ENCODE measurements around the gene MED8.

Gene MED8

DNA sequence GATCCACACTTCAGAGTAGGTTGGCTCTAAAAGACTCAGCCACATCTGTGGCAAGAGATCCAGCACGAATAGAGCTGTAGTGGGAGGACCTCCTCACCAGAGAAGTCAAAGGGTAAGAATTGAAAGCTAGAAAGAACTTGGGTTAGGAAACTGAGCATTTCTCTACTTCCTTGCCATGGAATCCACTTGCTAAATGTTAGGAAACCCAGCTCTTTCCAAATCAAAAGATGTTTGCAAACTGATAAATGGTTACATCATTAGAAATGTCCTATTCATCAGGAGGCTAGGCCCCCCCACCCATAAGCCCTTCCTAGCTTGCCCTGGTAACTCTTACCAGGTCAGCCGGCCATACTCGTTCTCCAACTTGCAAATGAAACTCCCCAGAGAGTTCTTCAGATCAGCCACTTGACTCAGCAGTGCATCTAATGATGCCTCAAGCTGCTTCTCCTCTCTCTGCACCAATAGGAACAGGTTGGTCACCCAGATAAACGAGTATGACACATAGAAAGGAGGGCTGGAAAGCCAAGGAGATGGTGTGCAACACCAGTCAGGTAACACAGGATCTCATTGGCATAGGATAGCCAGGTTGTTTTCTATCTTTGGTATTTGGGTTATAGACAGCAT lies 1.5 kb downstream of the MED8 start:
- TF ChIP-seq USF1 (IDR thresholded peaks at IDR 0.05) (no peak), EP300 (IDR thresholded peaks at IDR 0.05; ENCODE audit: borderline replicate concordance) (no peak), NFIC (IDR thresholded peaks at IDR 0.05) (no peak), EGR1 (IDR thresholded peaks at IDR 0.05) (no peak), TAF1 (IDR thresholded peaks at IDR 0.05; ENCODE audit: low read depth) (no peak), FOXM1 (IDR thresholded peaks at IDR 0.05; ENCODE audit: borderline replicate concordance, low read depth) (no peak), RAD21 (IDR thresholded peaks at IDR 0.05; ENCODE audit: low read depth) (no peak), TCF12 (IDR thresholded peaks at IDR 0.05; ENCODE audit: low read depth) (no peak), CREB1 (IDR thresholded peaks at IDR 0.05; ENCODE audit: low read depth) (no peak), TEAD4 (IDR thresholded peaks at IDR 0.05) (no peak), CEBPB (IDR thresholded peaks at IDR 0.05) (no peak), YY1 (IDR thresholded peaks at IDR 0.05; ENCODE audit: low read depth) (no peak), ZBTB7A (IDR thresholded peaks at IDR 0.05; ENCODE audit: low read depth) (no peak)
- TF ChIP-seq, protein P1, sequence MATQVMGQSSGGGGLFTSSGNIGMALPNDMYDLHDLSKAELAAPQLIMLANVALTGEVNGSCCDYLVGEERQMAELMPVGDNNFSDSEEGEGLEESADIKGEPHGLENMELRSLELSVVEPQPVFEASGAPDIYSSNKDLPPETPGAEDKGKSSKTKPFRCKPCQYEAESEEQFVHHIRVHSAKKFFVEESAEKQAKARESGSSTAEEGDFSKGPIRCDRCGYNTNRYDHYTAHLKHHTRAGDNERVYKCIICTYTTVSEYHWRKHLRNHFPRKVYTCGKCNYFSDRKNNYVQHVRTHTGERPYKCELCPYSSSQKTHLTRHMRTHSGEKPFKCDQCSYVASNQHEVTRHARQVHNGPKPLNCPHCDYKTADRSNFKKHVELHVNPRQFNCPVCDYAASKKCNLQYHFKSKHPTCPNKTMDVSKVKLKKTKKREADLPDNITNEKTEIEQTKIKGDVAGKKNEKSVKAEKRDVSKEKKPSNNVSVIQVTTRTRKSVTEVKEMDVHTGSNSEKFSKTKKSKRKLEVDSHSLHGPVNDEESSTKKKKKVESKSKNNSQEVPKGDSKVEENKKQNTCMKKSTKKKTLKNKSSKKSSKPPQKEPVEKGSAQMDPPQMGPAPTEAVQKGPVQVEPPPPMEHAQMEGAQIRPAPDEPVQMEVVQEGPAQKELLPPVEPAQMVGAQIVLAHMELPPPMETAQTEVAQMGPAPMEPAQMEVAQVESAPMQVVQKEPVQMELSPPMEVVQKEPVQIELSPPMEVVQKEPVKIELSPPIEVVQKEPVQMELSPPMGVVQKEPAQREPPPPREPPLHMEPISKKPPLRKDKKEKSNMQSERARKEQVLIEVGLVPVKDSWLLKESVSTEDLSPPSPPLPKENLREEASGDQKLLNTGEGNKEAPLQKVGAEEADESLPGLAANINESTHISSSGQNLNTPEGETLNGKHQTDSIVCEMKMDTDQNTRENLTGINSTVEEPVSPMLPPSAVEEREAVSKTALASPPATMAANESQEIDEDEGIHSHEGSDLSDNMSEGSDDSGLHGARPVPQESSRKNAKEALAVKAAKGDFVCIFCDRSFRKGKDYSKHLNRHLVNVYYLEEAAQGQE (IDR thresholded peaks at IDR 0.05; ENCODE audit: low read depth) = no peak
- TF ChIP-seq, protein P2, sequence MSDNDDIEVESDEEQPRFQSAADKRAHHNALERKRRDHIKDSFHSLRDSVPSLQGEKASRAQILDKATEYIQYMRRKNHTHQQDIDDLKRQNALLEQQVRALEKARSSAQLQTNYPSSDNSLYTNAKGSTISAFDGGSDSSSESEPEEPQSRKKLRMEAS (IDR thresholded peaks at IDR 0.05) = no peak

- no peak for TF ChIP-seq USF1 (IDR thresholded peaks at IDR 0.05)
- TF ChIP-seq EP300 (IDR thresholded peaks at IDR 0.05; ENCODE audit: borderline replicate concordance) = no peak
Measured at GRCh38 chr1:43386676-43387075, 2.9 kb downstream of the MED8 start.

GRCh38 chr1:43383449-43383848 lies 6.2 kb downstream of the MED8 start:
- peak; percentile 21; the same call in 1 of the 2 replicates for TF ChIP-seq RAD21 (IDR thresholded peaks at IDR 0.05; ENCODE audit: low read depth)
- no peak for TF ChIP-seq CREB1 (IDR thresholded peaks at IDR 0.05; ENCODE audit: low read depth)

- no peak for TF ChIP-seq RAD21 (IDR thresholded peaks at IDR 0.05; ENCODE audit: low read depth)
- TF ChIP-seq, protein P1 (IDR thresholded peaks at IDR 0.05; ENCODE audit: low read depth) = no peak
- TF ChIP-seq NFIC (IDR thresholded peaks at IDR 0.05) = no peak
Measured at GRCh38 chr1:43382027-43382779, 7.4 kb downstream of the MED8 start.

GRCh38 chr1:43381612-43382011 lies 8.0 kb downstream of the MED8 start:
- TF ChIP-seq TAF1 (IDR thresholded peaks at IDR 0.05; ENCODE audit: low read depth) = no peak
- TF ChIP-seq CREB1 (IDR thresholded peaks at IDR 0.05; ENCODE audit: low read depth) = no peak
- TF ChIP-seq ZBTB7A (IDR thresholded peaks at IDR 0.05; ENCODE audit: low read depth) = no peak

- TF ChIP-seq NFIC (IDR thresholded peaks at IDR 0.05) (no peak), TAF1 (IDR thresholded peaks at IDR 0.05; ENCODE audit: low read depth) (no peak), ZBTB7A (IDR thresholded peaks at IDR 0.05; ENCODE audit: low read depth) (no peak), USF1 (IDR thresholded peaks at IDR 0.05) (no peak), EGR1 (IDR thresholded peaks at IDR 0.05) (no peak), CEBPB (IDR thresholded peaks at IDR 0.05) (no peak), FOXM1 (IDR thresholded peaks at IDR 0.05; ENCODE audit: borderline replicate concordance, low read depth) (no peak), YY1 (IDR thresholded peaks at IDR 0.05; ENCODE audit: low read depth) (no peak), TCF12 (IDR thresholded peaks at IDR 0.05; ENCODE audit: low read depth) (no peak), TEAD4 (IDR thresholded peaks at IDR 0.05) (no peak), EP300 (IDR thresholded peaks at IDR 0.05; ENCODE audit: borderline replicate concordance) (no peak), CREB1 (IDR thresholded peaks at IDR 0.05; ENCODE audit: low read depth) (no peak), RAD21 (IDR thresholded peaks at IDR 0.05; ENCODE audit: low read depth) (no peak)
- TF ChIP-seq, protein P1 (IDR thresholded peaks at IDR 0.05; ENCODE audit: low read depth) = no peak
- TF ChIP-seq, protein P2 (IDR thresholded peaks at IDR 0.05) = no peak
Measured at GRCh38 chr1:43379476-43379875, 10.1 kb downstream of the MED8 start.

All from Ishikawa (cell line).